HepG2 (cell line): ENCODE measurements around the gene CHAF1A. TPM values are rescaled to one million over a fixed set of nuclear protein-coding genes. Genes with fewer than 3 reads are reported as not detected.

Source experiments
- ATAC-seq: fragments of 200-7000 bp; cut with Tn5 transposase; 3 replicates; pipeline ENCODE4 v1.9.1; 2020; ENCODE audit warnings: mild to moderate bottlenecking, moderate library complexity
- BruUV-seq: library from RNA; stranded (reverse); fragments of 400-500 nt; replicated peaks from 2 replicates; lab custom pipeline; 2021; lab: Mats Ljungman, UMichigan
- CTCF ChIA-PET: fragments of 300-600 bp; formaldehyde crosslinking; extraction: SDS; loops from one replicate; lab custom pipeline; 2021; ENCODE audit warnings: low total read pairs, inconsistent platforms, low intra/inter-chr PET ratio; lab: Yijun Ruan, JAX
- POLR2A ChIA-PET: fragments of 350-600 bp; sonication (Branson Sonifier 250); formaldehyde crosslinking; loops from one replicate; lab custom pipeline; 2020; ENCODE audit warnings: antibody characterized with exemption, inconsistent platforms; lab: Yijun Ruan, JAX
- DNase-seq: peaks from one replicate; pipeline ENCODE4 v3.0.0-alpha.2; 2015; ENCODE audit warnings: low spot score
- FAIRE-seq: peaks from 3 replicates; lab custom pipeline; 2011; peaks lifted over from hg19 to GRCh38; lab: Jason Lieb, UNC
- H2AFZ ChIP-seq: one replicate; pipeline ENCODE4 v1.6.1; 2011; ENCODE audit warnings: low read length, inconsistent platforms
- H3K27ac ChIP-seq: fragments of 300-600 bp; 3 replicates; pipeline ENCODE4 v1.8.0; 2011; ENCODE audit warnings: mixed run types, mild to moderate bottlenecking, mixed read lengths, low read length, inconsistent platforms; ENCODE audit not compliant: insufficient read depth; ENCODE audit errors: extremely low read length
- H3K27me3 ChIP-seq, 2 experiments: fragments of 200-600 bp in 1 of 2; 2 replicates in 1 of 2; 3 replicates in 1 of 2; pipeline versions ENCODE4 v1.6.0 to v1.8.0; 2011; ENCODE audit warnings: low read length in 2 of 2, mild to moderate bottlenecking in 2 of 2, moderate library complexity in 2 of 2, inconsistent platforms in 1 of 2; ENCODE audit not compliant: insufficient read depth in 2 of 2, control insufficient read depth in 1 of 2
- H3K36me3 ChIP-seq, 2 experiments: fragments of 200-600 bp in 1 of 2; replicated peaks in 1 of 2; 2 replicates in 1 of 2; 3 replicates in 1 of 2; pipeline versions ENCODE4 v1.5.1 to v1.8.0; 2011; ENCODE audit warnings: low read length in 2 of 2, inconsistent platforms in 1 of 2; ENCODE audit not compliant: insufficient read depth in 2 of 2, control insufficient read depth in 1 of 2
- H3K4me1 ChIP-seq: 2 replicates; pipeline ENCODE4 v1.5.1; 2012; ENCODE audit warnings: low read length, inconsistent platforms; ENCODE audit not compliant: insufficient read depth
- H3K4me2 ChIP-seq: 2 replicates; pipeline ENCODE4 v1.6.0; 2011; ENCODE audit warnings: low read depth, low read length, inconsistent platforms
- H3K4me3 ChIP-seq, 3 experiments: fragments of 200-600 bp in 1 of 3; sonication (generic), shearing (Covaris generic) in 1 of 3; replicated peaks in 1 of 3; 2 replicates each; pipeline ENCODE4 v1.5.1; 2011 to 2016; ENCODE audit warnings: low read length in 3 of 3, inconsistent platforms in 2 of 3, low read depth in 2 of 3, mild to moderate bottlenecking in 2 of 3, control low read depth in 1 of 3, mixed read lengths in 1 of 3; ENCODE audit not compliant: insufficient read depth in 1 of 3
- H3K79me2 ChIP-seq: one replicate; pipeline ENCODE4 v1.6.1; 2011; ENCODE audit warnings: low read length, inconsistent platforms; ENCODE audit not compliant: insufficient read depth
- H3K9ac ChIP-seq: 2 replicates; pipeline ENCODE4 v1.6.0; 2011; ENCODE audit warnings: mild to moderate bottlenecking, low read depth, low read length, inconsistent platforms; ENCODE audit not compliant: insufficient read depth
- H3K9me3 ChIP-seq: 2 replicates; pipeline ENCODE4 v1.5.1; 2012; ENCODE audit warnings: mild to moderate bottlenecking, low read length
- H4K20me1 ChIP-seq: 2 replicates; pipeline ENCODE4 v1.6.0; 2011; ENCODE audit warnings: inconsistent platforms, mild to moderate bottlenecking, low read length, moderate library complexity; ENCODE audit not compliant: insufficient read depth
- DR1 ChIP-seq: sonication (generic); formaldehyde crosslinking; IDR thresholded peaks from 2 replicates; pipeline ENCODE4 v1.8.0; 2021; ENCODE audit warnings: mild to moderate bottlenecking, missing genetic modification reagents, inconsistent platforms
- HDAC2 ChIP-seq: sonication (generic); formaldehyde crosslinking; IDR thresholded peaks from 2 replicates; pipeline ENCODE4 v1.4.0; 2020; ENCODE audit warnings: missing genetic modification reagents
- HNRNPUL1 ChIP-seq: fragments of 200-400 bp; formaldehyde crosslinking; IDR thresholded peaks from 2 replicates; pipeline ENCODE4 v1.6.1; 2017; ENCODE audit warnings: low read depth, mild to moderate bottlenecking, low read length, moderate library complexity
- MAF1 ChIP-seq: sonication (generic); formaldehyde crosslinking; IDR thresholded peaks from 2 replicates; pipeline ENCODE4 v1.5.0; 2020; ENCODE audit warnings: missing genetic modification reagents, borderline replicate concordance
- MEF2D ChIP-seq: sonication (generic); formaldehyde crosslinking; IDR thresholded peaks from 2 replicates; pipeline ENCODE4 v1.5.1; 2020; ENCODE audit warnings: mild to moderate bottlenecking, missing genetic modification reagents
- NR3C1 ChIP-seq: sonication (generic); formaldehyde crosslinking; IDR thresholded peaks from 2 replicates; pipeline ENCODE4 v1.4.0; 2020; ENCODE audit warnings: missing genetic modification reagents
- RAD21 ChIP-seq: fragments of 450-650 bp; formaldehyde crosslinking; IDR thresholded peaks from 2 replicates; pipeline ENCODE4 v1.5.0; 2020; ENCODE audit warnings: mild to moderate bottlenecking
- SNAPC5 ChIP-seq: sonication (generic); formaldehyde crosslinking; IDR thresholded peaks from 2 replicates; pipeline ENCODE4 v1.8.1; 2023; ENCODE audit warnings: mild to moderate bottlenecking, missing genetic modification reagents, borderline replicate concordance
- ZSCAN21 ChIP-seq: sonication (generic); formaldehyde crosslinking; IDR thresholded peaks from 2 replicates; pipeline ENCODE4 v1.8.0; 2022; ENCODE audit warnings: mild to moderate bottlenecking, missing genetic modification reagents, moderate library complexity, borderline replicate concordance
- WGBS: methylation state at CpG from one replicate; pipeline ENCODE4 v1.1.6; 2017; ENCODE audit warnings: low lambda C conversion rate; 5-methylcytosine and 5-hydroxymethylcytosine counted together
- in situ Hi-C: cut with HindIII; loops from 2 replicates; pipeline ENCODE4 v1.10.0; 2017; ENCODE audit warnings: low pct_unique_long_range_greater_than_20kb; ENCODE audit not compliant: extremely low pct_ligation_motif_present
- intact Hi-C: fragments of 100-400 bp; cut with micrococcal nuclease; formaldehyde crosslinking; loops from one replicate; pipeline ENCODE4 v1.10.0; 2022; ENCODE audit not compliant: unreplicated experiment
- polyA plus RNA-seq, 8 experiments: library from polyadenylated mRNA; depleted of rRNA in 3 of 8; stranded (reverse) in 7 of 8; unstranded in 1 of 8; fragments of >200 nt; fragmentation: Illumina TruSeq in 4 of 8; extraction: Trizol in 4 of 8; gene quantifications; 2 replicates each; pipeline versions ENCODE4 v1.2.1 to v1.2.3, GENCODE V29; 2011 to 2016; ENCODE audit warnings: low read depth in 4 of 8, missing spikeins in 1 of 8, mixed read lengths in 1 of 8; ENCODE audit not compliant: insufficient read depth in 1 of 8
- total RNA-seq, 5 experiments: library from RNA; depleted of rRNA; stranded (reverse); fragments of >200 nt; fragmentation: Illumina TruSeq; extraction: Trizol; gene quantifications; 2 replicates each; pipeline ENCODE4 v1.2.3, GENCODE V29; 2016; ENCODE audit warnings: low read depth in 1 of 5
- TF ChIP-seq, protein P1 (sequence below): sonication (generic); formaldehyde crosslinking; IDR thresholded peaks from 2 replicates; pipeline ENCODE4 v1.4.0; 2020; ENCODE audit warnings: missing genetic modification reagents, borderline replicate concordance
- TF ChIP-seq, protein P2 (sequence below): IDR thresholded peaks from 2 replicates; pipeline ENCODE4 v1.6.1; 2016; ENCODE audit warnings: missing genetic modification reagents, missing compliant biosample characterization

CHAF1A gene
- total and polyA plus RNA-seq, 2 of the 13 experiments (the other 11 are each of a cell fraction or from before 2014, with no cell fraction given) = 11.0 to 34.8 TPM

DNA sequence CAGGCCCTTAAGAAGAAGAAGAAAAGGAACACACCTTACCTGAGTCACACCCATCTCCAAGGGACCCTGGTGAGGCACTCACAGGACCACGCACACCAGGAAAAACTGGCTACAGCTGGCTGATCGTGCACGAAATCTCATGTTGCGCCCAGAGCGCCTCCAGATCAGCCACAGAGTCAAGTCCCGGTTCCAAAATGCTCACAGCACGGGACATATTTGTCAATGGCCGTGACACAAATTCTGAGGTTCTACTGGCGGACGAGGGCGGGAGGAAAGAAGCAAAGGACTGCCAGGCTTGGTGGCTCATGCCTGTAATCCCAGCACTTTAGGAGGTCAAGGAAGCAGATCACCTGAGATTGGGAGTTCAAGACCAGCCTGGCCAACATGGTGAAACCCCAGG lies 23.6 kb upstream of the CHAF1A start (continued):
- TF ChIP-seq, protein P1, sequence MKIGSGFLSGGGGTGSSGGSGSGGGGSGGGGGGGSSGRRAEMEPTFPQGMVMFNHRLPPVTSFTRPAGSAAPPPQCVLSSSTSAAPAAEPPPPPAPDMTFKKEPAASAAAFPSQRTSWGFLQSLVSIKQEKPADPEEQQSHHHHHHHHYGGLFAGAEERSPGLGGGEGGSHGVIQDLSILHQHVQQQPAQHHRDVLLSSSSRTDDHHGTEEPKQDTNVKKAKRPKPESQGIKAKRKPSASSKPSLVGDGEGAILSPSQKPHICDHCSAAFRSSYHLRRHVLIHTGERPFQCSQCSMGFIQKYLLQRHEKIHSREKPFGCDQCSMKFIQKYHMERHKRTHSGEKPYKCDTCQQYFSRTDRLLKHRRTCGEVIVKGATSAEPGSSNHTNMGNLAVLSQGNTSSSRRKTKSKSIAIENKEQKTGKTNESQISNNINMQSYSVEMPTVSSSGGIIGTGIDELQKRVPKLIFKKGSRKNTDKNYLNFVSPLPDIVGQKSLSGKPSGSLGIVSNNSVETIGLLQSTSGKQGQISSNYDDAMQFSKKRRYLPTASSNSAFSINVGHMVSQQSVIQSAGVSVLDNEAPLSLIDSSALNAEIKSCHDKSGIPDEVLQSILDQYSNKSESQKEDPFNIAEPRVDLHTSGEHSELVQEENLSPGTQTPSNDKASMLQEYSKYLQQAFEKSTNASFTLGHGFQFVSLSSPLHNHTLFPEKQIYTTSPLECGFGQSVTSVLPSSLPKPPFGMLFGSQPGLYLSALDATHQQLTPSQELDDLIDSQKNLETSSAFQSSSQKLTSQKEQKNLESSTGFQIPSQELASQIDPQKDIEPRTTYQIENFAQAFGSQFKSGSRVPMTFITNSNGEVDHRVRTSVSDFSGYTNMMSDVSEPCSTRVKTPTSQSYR (CRISPR knock-in tag) = no peak
- TF ChIP-seq DR1 (CRISPR knock-in tag) (no peak), SNAPC5 (CRISPR knock-in tag) (no peak), NR3C1 (no peak), MEF2D (CRISPR knock-in tag) (no peak), HDAC2 (CRISPR knock-in tag) (no peak)
- TF ChIP-seq, protein P2, sequence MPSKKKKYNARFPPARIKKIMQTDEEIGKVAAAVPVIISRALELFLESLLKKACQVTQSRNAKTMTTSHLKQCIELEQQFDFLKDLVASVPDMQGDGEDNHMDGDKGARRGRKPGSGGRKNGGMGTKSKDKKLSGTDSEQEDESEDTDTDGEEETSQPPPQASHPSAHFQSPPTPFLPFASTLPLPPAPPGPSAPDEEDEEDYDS (CRISPR knock-in tag) = no peak

DNA sequence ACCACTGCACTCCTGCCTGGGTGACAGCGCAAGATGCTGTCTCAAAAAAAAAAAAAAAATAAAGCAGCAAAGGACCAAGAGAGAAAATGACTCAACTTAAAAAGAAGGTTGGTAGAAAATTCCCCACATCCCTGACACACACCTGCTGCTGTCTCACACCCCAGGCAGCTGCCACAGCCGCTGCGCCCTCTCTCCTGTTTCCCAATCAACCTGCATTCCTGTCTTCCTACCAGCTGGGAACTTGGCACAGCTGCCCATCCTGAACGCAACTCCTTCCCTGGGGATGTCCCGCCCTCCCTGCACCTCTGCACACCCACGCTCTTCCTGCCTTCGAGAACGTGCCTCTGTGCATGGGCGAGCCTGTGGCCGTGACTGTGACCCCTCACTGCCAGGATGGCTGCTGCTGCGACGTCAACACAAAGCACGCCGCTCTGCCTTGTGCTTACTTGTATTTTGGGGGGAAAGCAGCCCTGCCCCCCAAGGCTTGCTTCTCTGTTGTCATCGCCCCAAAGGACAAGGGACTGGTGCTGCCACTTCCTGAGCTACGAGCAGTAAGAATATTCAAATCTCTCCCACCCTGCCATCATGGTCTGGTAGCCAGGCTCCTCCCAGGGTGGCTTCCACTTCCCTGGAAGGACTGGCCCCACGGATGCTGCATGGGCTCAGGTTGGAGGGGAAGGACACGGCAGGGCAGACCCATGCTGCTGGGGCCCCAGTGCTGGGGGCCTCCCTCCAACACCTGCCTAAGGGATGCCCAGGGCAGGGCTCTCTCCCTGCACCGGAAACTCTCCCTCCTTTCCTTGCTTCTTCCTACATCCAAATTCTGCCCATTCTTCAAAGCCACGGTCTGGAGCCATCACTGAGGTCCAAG lies 22.8 kb upstream of the CHAF1A start:
- ATAC-seq (no peak), DNase-seq (no peak), FAIRE-seq (no peak)
- Histone ChIP-seq H3K27ac (no peak overlapping the region), H3K36me3 (peaks cover 5 to 23% of the 10 kb centered on the region in 2 experiments), H3K79me2 (peaks cover 71% of the 10 kb centered on the region), H3K4me1 (peaks cover 35% of the 10 kb centered on the region), H4K20me1 (peaks cover 8% of the 10 kb centered on the region; the same call in 1 of the 2 replicates), H3K4me2 (no peak overlapping the region), H3K9ac (no peak overlapping the region), H3K4me3 (no peak overlapping the region), H2AFZ (no peak overlapping the region), H3K27me3 (no peaks in the 10 kb centered on the region; a peak in 1 of 5 replicates), H3K9me3 (no peaks in the 10 kb centered on the region)
- TF ChIP-seq MAF1 (CRISPR knock-in tag) (no peak), HNRNPUL1 (no peak), ZSCAN21 (CRISPR knock-in tag) (no peak), RAD21 (CRISPR knock-in tag) (no peak)
- 97% methylated on average over 18 of the region's 20 CpGs for WGBS
- ChIA-PET CTCF (no interaction called here), POLR2A (interaction anchor here (1.7 kb wide), 1 partner anchor 11 kb away, joined by 3 read pairs; no protein-coding TSS in a partner anchor)
- intact Hi-C loops (no loop called here), in situ Hi-C loops (no loop called here)
- BruUV-seq = no TSS peak
